A549 (cell line): ENCODE data around the gene CC2D1A. TPM values are rescaled to one million over a fixed set of nuclear protein-coding genes. Genes with fewer than 3 reads are reported as not detected.

Experiments
- ATAC-seq, 2 experiments: fragments of 200-7000 bp in 1 of 2; fragments of >200 bp in 1 of 2; cut with Nextera tagmentation in 1 of 2; cut with Tn5 transposase in 1 of 2; 3 replicates each; pipeline versions ENCODE4 v1.8.0 to v1.9.1; 2018 to 2020; ENCODE audit warnings: mild to moderate bottlenecking in 1 of 2, moderate library complexity in 1 of 2
- CTCF ChIA-PET: fragments of 300-600 bp; sonication (Branson Sonifier 250); formaldehyde crosslinking; extraction: SDS; loops from one replicate; lab custom pipeline; 2021; ENCODE audit warnings: antibody characterized with exemption, inconsistent platforms; lab: Yijun Ruan, JAX
- POLR2A ChIA-PET: fragments of 350-600 bp; formaldehyde crosslinking; extraction: SDS; loops from one replicate; lab custom pipeline; 2021; ENCODE audit warnings: antibody characterized with exemption, inconsistent platforms; lab: Yijun Ruan, JAX
- DNase-seq, 2 experiments: peaks; one replicate each; pipeline versions ENCODE4 v3.0.0 to v3.0.0-alpha.2; 2011 to 2016; ENCODE audit warnings: low read depth in 1 of 2, low spot score in 1 of 2
- FAIRE-seq: peaks from 2 replicates; lab custom pipeline; 2011; peaks lifted over from hg19 to GRCh38; lab: Jason Lieb, UNC
- H3K27ac ChIP-seq, 2 experiments: fragments of >200 bp; sonication (Bioruptor Twin); formaldehyde crosslinking; 3 replicates each; pipeline ENCODE4 v1.5.1; 2016 to 2017
- H3K4me1 ChIP-seq: fragments of >200 bp; sonication (Bioruptor Twin); formaldehyde crosslinking; 3 replicates; pipeline ENCODE4 v1.6.1; 2016
- H3K4me2 ChIP-seq: fragments of >200 bp; sonication (Bioruptor Twin); formaldehyde crosslinking; 3 replicates; pipeline ENCODE4 v1.6.1; 2016
- H3K4me3 ChIP-seq: fragments of >200 bp; sonication (Bioruptor Twin); formaldehyde crosslinking; 3 replicates; pipeline ENCODE4 v1.5.1; 2016
- H3K9me3 ChIP-seq: fragments of >200 bp; sonication (Bioruptor Twin); formaldehyde crosslinking; 3 replicates; pipeline ENCODE4 v1.6.1; 2016
- BHLHE40 ChIP-seq: IDR thresholded peaks from 2 replicates; pipeline ENCODE4 v1.6.1; 2012; ENCODE audit warnings: low read depth, low read length, inconsistent platforms
- CHD2 ChIP-seq: fragments of 150-350 bp; IDR thresholded peaks from 2 replicates; pipeline ENCODE4 v1.6.1; 2014; ENCODE audit warnings: low read length; ENCODE audit not compliant: partially characterized antibody
- EP300 ChIP-seq, 2 experiments: fragments of >200 bp; sonication (Bioruptor Twin); formaldehyde crosslinking; IDR thresholded peaks; 2 replicates in 1 of 2; 3 replicates in 1 of 2; pipeline ENCODE4 v1.6.1; 2016 to 2017
- ESRRA ChIP-seq: fragments of 150-350 bp; IDR thresholded peaks from 2 replicates; pipeline ENCODE4 v1.6.1; 2014; ENCODE audit warnings: mild to moderate bottlenecking, low read length, borderline replicate concordance
- FOSB ChIP-seq: fragments of 250-450 bp; sonication (Bioruptor Pico); IDR thresholded peaks from 2 replicates; pipeline ENCODE4 v1.5.0; 2020; ENCODE audit warnings: mild to moderate bottlenecking, moderate library complexity
- GATA3 ChIP-seq: IDR thresholded peaks from 2 replicates; pipeline ENCODE4 v1.6.1; 2012; ENCODE audit warnings: borderline replicate concordance
- HDAC2 ChIP-seq: fragments of 200-600 bp; sonication (generic); IDR thresholded peaks from 2 replicates; pipeline ENCODE4 v1.6.1; 2016
- HES2 ChIP-seq: fragments of >200 bp; sonication (Bioruptor Twin); formaldehyde crosslinking; IDR thresholded peaks from 2 replicates; pipeline ENCODE4 v1.6.1; 2016
- JUNB ChIP-seq: fragments of >200 bp; sonication (Bioruptor Twin); formaldehyde crosslinking; IDR thresholded peaks from 2 replicates; pipeline ENCODE4 v1.6.1; 2016
- KDM5A ChIP-seq: fragments of 200-600 bp; sonication (generic); IDR thresholded peaks from 2 replicates; pipeline ENCODE4 v1.6.1; 2016; ENCODE audit warnings: antibody characterized with exemption, mild to moderate bottlenecking
- NPAS2 ChIP-seq: fragments of 250-450 bp; sonication (Bioruptor Pico); IDR thresholded peaks from 2 replicates; pipeline ENCODE4 v1.8.0; 2022; ENCODE audit warnings: mild to moderate bottlenecking, moderate library complexity, borderline replicate concordance
- POLR2A ChIP-seq: IDR thresholded peaks from 2 replicates; pipeline ENCODE4 v1.6.1; 2012; ENCODE audit warnings: mild to moderate bottlenecking, low read length
- RAD21 ChIP-seq, 2 experiments: fragments of >200 bp in 1 of 2; sonication (Bioruptor Twin) in 1 of 2; formaldehyde crosslinking in 1 of 2; IDR thresholded peaks in 1 of 2; conservative IDR thresholded peaks in 1 of 2; 2 replicates in 1 of 2; 3 replicates in 1 of 2; pipeline ENCODE4 v1.6.1; 2012 to 2018; ENCODE audit warnings: inconsistent platforms in 1 of 2
- RCOR1 ChIP-seq: fragments of 150-350 bp; IDR thresholded peaks from 2 replicates; pipeline ENCODE4 v1.6.1; 2014; ENCODE audit warnings: antibody characterized with exemption, low read length, low read depth
- REST ChIP-seq: fragments of 200-600 bp; sonication (generic); IDR thresholded peaks from 2 replicates; pipeline ENCODE4 v1.6.1; 2016; ENCODE audit warnings: antibody characterized with exemption, mild to moderate bottlenecking, moderate library complexity
- SMC3 ChIP-seq: fragments of >200 bp; sonication (Bioruptor Twin); formaldehyde crosslinking; IDR thresholded peaks from 3 replicates; pipeline ENCODE4 v1.6.1; 2018; ENCODE audit warnings: inconsistent platforms
- SREBF2 ChIP-seq: fragments of 450-650 bp; IDR thresholded peaks from 2 replicates; pipeline ENCODE4 v1.6.1; 2014; ENCODE audit warnings: mild to moderate bottlenecking, moderate library complexity
- TFCP2L1 ChIP-seq: fragments of 250-450 bp; sonication (Bioruptor Pico); IDR thresholded peaks from 2 replicates; pipeline ENCODE4 v1.5.0; 2021; ENCODE audit warnings: mild to moderate bottlenecking
- TP53 ChIP-seq: fragments of 250-450 bp; sonication (Bioruptor Pico); IDR thresholded peaks from 2 replicates; pipeline ENCODE4 v1.5.0; 2021; ENCODE audit warnings: mild to moderate bottlenecking, moderate library complexity
- WGBS: methylation state at CpG from one replicate; pipeline ENCODE4 v1.1.6; 2017; ENCODE audit errors: missing lambda C conversion rate; 5-methylcytosine and 5-hydroxymethylcytosine counted together
- polyA plus RNA-seq, 4 experiments: library from polyadenylated mRNA; depleted of rRNA in 3 of 4; stranded (reverse); fragments of >200 nt; fragmentation: RNase III in 1 of 4; extraction: RNeasy Plus Mini Kit Qiagen cat#74134 plus additional on column Dnase treatment in 1 of 4; gene quantifications; 2 replicates in 3 of 4; 3 replicates in 1 of 4; pipeline ENCODE4 v1.2.3, GENCODE V29; 2011 to 2017
- TF ChIP-seq, protein P1 (sequence below): IDR thresholded peaks from 2 replicates; pipeline ENCODE4 v1.6.1; 2012; ENCODE audit warnings: low read depth, borderline replicate concordance
- TF ChIP-seq, protein P2 (sequence below): fragments of >200 bp; sonication (Bioruptor Twin); formaldehyde crosslinking; IDR thresholded peaks from 3 replicates; pipeline ENCODE4 v1.6.1; 2016
- TF ChIP-seq, protein P3 (sequence below): IDR thresholded peaks from 2 replicates; pipeline ENCODE4 v1.6.1; 2012

Gene CC2D1A
- polyA plus RNA-seq, 2 of the 4 experiments (the other 2 are of a cell fraction): 4.8 to 13.9 TPM

DNA sequence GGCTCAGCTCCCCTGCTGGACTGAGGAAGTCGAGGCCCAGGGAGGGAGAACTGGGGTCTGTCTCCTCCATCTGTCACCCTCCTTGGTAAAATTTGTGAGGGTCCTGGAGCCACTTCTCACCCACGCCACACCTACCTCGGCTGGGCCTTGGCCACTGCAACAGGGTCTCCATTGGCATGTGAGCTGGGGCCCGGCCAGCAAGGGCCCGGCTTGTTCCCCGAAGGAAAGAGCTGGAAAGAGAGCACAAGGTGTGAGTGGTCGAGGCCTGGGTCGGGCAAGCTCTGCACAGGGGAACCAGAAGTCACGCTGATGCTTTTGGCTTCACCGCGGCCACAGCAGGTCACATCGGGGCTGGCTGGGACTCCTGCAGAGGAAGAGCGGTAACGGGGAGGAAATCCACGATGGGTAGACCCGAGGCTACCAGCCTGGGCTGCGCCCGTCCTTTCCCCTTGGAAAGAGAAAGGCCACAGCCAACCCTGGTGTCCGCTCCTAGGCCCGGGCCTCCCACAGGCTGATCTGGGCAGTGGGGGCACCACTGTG lies 20.1 kb upstream of the CC2D1A start:
- ATAC-seq: no peak
- Histone ChIP-seq H3K4me2 (no peak overlapping the region), H3K4me3 (no peak overlapping the region), H3K4me1 (peaks cover 6% of the 10 kb centered on the region), H3K27ac (no peak overlapping the region), H3K9me3 (no peaks in the 10 kb centered on the region)
- 89% methylated on average over 19 of the region's 20 CpGs for WGBS
- FAIRE-seq: no peak
- ChIA-PET CTCF (interaction anchor here (0.7 to 2.1 kb wide), 5 partner anchors 172 to 192 kb away, joined by 3 to 6 read pairs (median 4); partner anchors contain the start of gene MISP3), POLR2A (no interaction called here)
- no peak for TF ChIP-seq ESRRA
- no peak for TF ChIP-seq TP53 (CRISPR knock-in tag)
- TF ChIP-seq REST: no peak
- TF ChIP-seq KDM5A: no peak
- TF ChIP-seq SMC3: no peak
- DNase-seq: no peak

DNA sequence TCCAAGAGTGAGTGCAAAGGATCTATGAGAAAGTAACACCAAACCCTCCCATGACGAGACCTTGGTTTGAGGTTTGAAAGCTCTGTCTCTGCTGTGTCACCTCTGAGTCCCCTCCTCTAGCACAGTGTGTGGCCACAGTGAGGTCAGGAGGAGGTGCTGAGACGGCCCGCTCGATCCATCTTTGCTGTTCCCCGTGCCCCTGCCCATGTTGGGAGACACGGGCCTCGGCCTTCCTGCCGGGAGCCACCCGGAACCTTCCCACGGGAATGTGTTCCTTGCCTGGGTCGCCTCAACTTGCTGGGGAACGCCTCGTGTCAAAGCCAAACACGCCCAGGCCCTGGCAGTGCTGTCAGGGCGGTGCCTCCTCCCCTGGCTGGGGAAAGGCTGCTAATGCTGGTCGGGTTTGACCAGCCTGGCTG lies 19.0 kb upstream of the CC2D1A start:
- ChIA-PET POLR2A (no interaction called here), CTCF (interaction anchor here (0.6 to 2.2 kb wide), 6 partner anchors 13 to 189 kb away, joined by 3 to 7 read pairs (median 4); partner anchors contain the start of genes IL27RA and MISP3)
- no peak for DNase-seq
- Histone ChIP-seq H3K4me2 (no peak overlapping the region), H3K9me3 (no peaks in the 10 kb centered on the region), H3K27ac (no peak overlapping the region), H3K4me3 (no peak overlapping the region), H3K4me1 (no peaks in the 10 kb centered on the region)
- no peak for ATAC-seq
- WGBS: 77% methylated on average over 16 of the region's 16 CpGs
- FAIRE-seq: no peak
- TF ChIP-seq BHLHE40 (no peak), TFCP2L1 (CRISPR knock-in tag) (no peak), EP300 (IDR thresholded peaks at IDR 0.05) (no peak), CHD2 (no peak), GATA3 (no peak), POLR2A (no peak), NPAS2 (CRISPR knock-in tag) (no peak), RAD21 (conservative IDR thresholded peaks at IDR 0.05 in 1 of 2, IDR thresholded peaks at IDR 0.05 in 1 of 2) (no peak), RCOR1 (no peak), TP53 (CRISPR knock-in tag) (no peak), ESRRA (no peak), SREBF2 (no peak), FOSB (no peak), HES2 (no peak), KDM5A (no peak), JUNB (no peak), HDAC2 (no peak)
- TF ChIP-seq, protein P1, sequence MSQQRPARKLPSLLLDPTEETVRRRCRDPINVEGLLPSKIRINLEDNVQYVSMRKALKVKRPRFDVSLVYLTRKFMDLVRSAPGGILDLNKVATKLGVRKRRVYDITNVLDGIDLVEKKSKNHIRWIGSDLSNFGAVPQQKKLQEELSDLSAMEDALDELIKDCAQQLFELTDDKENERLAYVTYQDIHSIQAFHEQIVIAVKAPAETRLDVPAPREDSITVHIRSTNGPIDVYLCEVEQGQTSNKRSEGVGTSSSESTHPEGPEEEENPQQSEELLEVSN: no peak
- TF ChIP-seq, protein P2, sequence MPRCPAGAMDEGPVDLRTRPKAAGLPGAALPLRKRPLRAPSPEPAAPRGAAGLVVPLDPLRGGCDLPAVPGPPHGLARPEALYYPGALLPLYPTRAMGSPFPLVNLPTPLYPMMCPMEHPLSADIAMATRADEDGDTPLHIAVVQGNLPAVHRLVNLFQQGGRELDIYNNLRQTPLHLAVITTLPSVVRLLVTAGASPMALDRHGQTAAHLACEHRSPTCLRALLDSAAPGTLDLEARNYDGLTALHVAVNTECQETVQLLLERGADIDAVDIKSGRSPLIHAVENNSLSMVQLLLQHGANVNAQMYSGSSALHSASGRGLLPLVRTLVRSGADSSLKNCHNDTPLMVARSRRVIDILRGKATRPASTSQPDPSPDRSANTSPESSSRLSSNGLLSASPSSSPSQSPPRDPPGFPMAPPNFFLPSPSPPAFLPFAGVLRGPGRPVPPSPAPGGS: no peak
- TF ChIP-seq, protein P3, sequence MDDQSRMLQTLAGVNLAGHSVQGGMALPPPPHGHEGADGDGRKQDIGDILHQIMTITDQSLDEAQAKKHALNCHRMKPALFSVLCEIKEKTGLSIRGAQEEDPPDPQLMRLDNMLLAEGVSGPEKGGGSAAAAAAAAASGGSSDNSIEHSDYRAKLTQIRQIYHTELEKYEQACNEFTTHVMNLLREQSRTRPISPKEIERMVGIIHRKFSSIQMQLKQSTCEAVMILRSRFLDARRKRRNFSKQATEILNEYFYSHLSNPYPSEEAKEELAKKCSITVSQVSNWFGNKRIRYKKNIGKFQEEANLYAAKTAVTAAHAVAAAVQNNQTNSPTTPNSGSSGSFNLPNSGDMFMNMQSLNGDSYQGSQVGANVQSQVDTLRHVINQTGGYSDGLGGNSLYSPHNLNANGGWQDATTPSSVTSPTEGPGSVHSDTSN: no peak
